ENCODE results near the gene PRKACG.

PRKACG gene

GRCh38 chr9:68964102-68964541 lies 49.8 kb downstream of the PRKACG start:
- DNase-seq (ENCODE audit: extremely low read depth, low read depth), result no peak
- TF ChIP-seq CTCF (IDR thresholded peaks at IDR 0.05; ENCODE audit: low read depth, low read length), result no peak

GRCh38 chr9:68963416-68963815 lies 50.5 kb downstream of the PRKACG start:
- TF ChIP-seq CTCF (IDR thresholded peaks at IDR 0.05; ENCODE audit: low read depth, low read length), result no peak
- DNase-seq (ENCODE audit: extremely low read depth, low read depth), result no peak
